K562 (cell line): ENCODE results near the gene EIF4G1.

Source experiments
- ATF6 ChIP-seq: sonication (generic); formaldehyde crosslinking; IDR thresholded peaks from 2 replicates; pipeline ENCODE4 v1.4.0; 2020; ENCODE audit warnings: mild to moderate bottlenecking, missing genetic modification reagents
- CTCF ChIP-seq, 3 experiments: IDR thresholded peaks in 2 of 3; conservative IDR thresholded peaks in 1 of 3; 2 replicates each; pipeline ENCODE4 v1.5.1; 2011 to 2012; ENCODE audit warnings: low read length in 3 of 3, mild to moderate bottlenecking in 3 of 3, control low read depth in 2 of 3, improper control_type of control experiment in 1 of 3, inconsistent platforms in 1 of 3, low read depth in 1 of 3, mixed read lengths in 1 of 3, moderate library complexity in 1 of 3; ENCODE audit not compliant: insufficient read depth in 2 of 3
- DPF2 ChIP-seq: fragments of 450-650 bp; IDR thresholded peaks from 2 replicates; pipeline ENCODE4 v1.6.1; 2016
- ETV6 ChIP-seq, 3 experiments: fragments of 150-350 bp in 1 of 3; sonication (generic) in 1 of 3; formaldehyde crosslinking in 1 of 3; IDR thresholded peaks; 2 replicates each; pipeline versions ENCODE4 v1.6.1 to v1.8.0; 2014 to 2022; ENCODE audit warnings: borderline replicate concordance in 2 of 3, low read depth in 2 of 3, antibody characterized with exemption in 1 of 3, low read length in 1 of 3, mild to moderate bottlenecking in 1 of 3, missing genetic modification reagents in 1 of 3
- FOS ChIP-seq: IDR thresholded peaks from 3 replicates; pipeline ENCODE4 v1.6.1; 2011; ENCODE audit not compliant: insufficient read length; ENCODE audit errors: extremely low read depth
- FOXJ3 ChIP-seq: sonication (generic); formaldehyde crosslinking; IDR thresholded peaks from 2 replicates; pipeline ENCODE4 v1.4.0; 2020; ENCODE audit warnings: mild to moderate bottlenecking, missing genetic modification reagents
- FOXP4 ChIP-seq: sonication (generic); formaldehyde crosslinking; IDR thresholded peaks from 2 replicates; pipeline ENCODE4 v1.8.0; 2022; ENCODE audit warnings: mild to moderate bottlenecking, missing genetic modification reagents, borderline replicate concordance
- JUNB ChIP-seq: fragments of 450-650 bp; formaldehyde crosslinking; conservative IDR thresholded peaks from 2 replicates; pipeline ENCODE4 v1.4.0; 2020; ENCODE audit warnings: mild to moderate bottlenecking
- NR2F6 ChIP-seq: fragments of 450-650 bp; formaldehyde crosslinking; IDR thresholded peaks from 2 replicates; pipeline ENCODE4 v1.4.0; 2020; ENCODE audit warnings: mild to moderate bottlenecking
- POLR2AphosphoS5 ChIP-seq: IDR thresholded peaks from 2 replicates; pipeline ENCODE4 v1.6.1; 2011; ENCODE audit warnings: mild to moderate bottlenecking, low read depth, low read length, moderate library complexity; ENCODE audit not compliant: control insufficient read depth, insufficient read depth
- SP1 ChIP-seq: sonication (generic); formaldehyde crosslinking; IDR thresholded peaks from 2 replicates; pipeline ENCODE4 v1.8.1; 2022; ENCODE audit warnings: mild to moderate bottlenecking, missing genetic modification reagents
- TSC22D4 ChIP-seq: fragments of 450-650 bp; IDR thresholded peaks from 2 replicates; pipeline ENCODE4 v1.6.1; 2016; ENCODE audit warnings: missing genetic modification characterization, missing biosample characterization, control low read depth
- ZNF384 ChIP-seq: IDR thresholded peaks from 2 replicates; pipeline ENCODE4 v1.6.1; 2012; ENCODE audit warnings: low read depth, low read length, improper control_type of control experiment
- ZNF696 ChIP-seq: fragments of 250-450 bp; sonication (Bioruptor Pico); conservative IDR thresholded peaks from 2 replicates; pipeline ENCODE4 v1.4.0; 2020; ENCODE audit warnings: mild to moderate bottlenecking, moderate library complexity

- TF ChIP-seq ZNF384, result no peak
- TF ChIP-seq SP1 (CRISPR knock-in tag), result no peak
- TF ChIP-seq FOXP4, result no peak
- no peak for TF ChIP-seq JUNB
- no peak for TF ChIP-seq ATF6
- TF ChIP-seq POLR2AphosphoS5, result no peak
- TF ChIP-seq NR2F6 (CRISPR knock-in tag), result no peak
- no peak for TF ChIP-seq FOS
- no peak for TF ChIP-seq FOXJ3 (CRISPR knock-in tag)
- no peak for TF ChIP-seq ETV6 (IDR thresholded peaks at IDR 0.05; ENCODE audit: borderline replicate concordance in 1 of 2, low read depth in 2 of 2, low read length in 1 of 2)
- no peak for TF ChIP-seq ETV6 (CRISPR knock-in tag; IDR thresholded peaks at IDR 0.05; ENCODE audit: borderline replicate concordance)
- no peak for TF ChIP-seq DPF2
- no peak for TF ChIP-seq ZNF696 (CRISPR knock-in tag)
- TF ChIP-seq CTCF (IDR thresholded peaks at IDR 0.05 in 2 of 3, conservative IDR thresholded peaks at IDR 0.05 in 1 of 3; ENCODE audit: insufficient read depth in 2 of 3, low read depth in 1 of 3, low read length in 3 of 3), result peak; percentile 84 to 92 (median 84)
- no peak for TF ChIP-seq TSC22D4 (tag)
Observed at GRCh38 chr3:184289426-184289938, 24.9 kb upstream of the EIF4G1 start.
